Activated naive CD8-positive, alpha-beta T cell (primary cell): Measurements from ENCODE around the gene ZNF568.

ENCODE experiments used
- H3K27ac Mint-ChIP-seq: one replicate; pipeline ENCODE4 v1.8.0; 2021; ENCODE audit warnings: mixed read lengths
- H3K27me3 Mint-ChIP-seq: one replicate; pipeline ENCODE4 v1.8.0; 2021; ENCODE audit warnings: mixed read lengths
- H3K36me3 Mint-ChIP-seq: one replicate; pipeline ENCODE4 v1.8.0; 2021; ENCODE audit warnings: mixed read lengths
- H3K4me1 Mint-ChIP-seq: one replicate; pipeline ENCODE4 v1.8.0; 2021; ENCODE audit warnings: low read depth, mixed read lengths
- H3K4me3 Mint-ChIP-seq: one replicate; pipeline ENCODE4 v1.8.0; 2021; ENCODE audit warnings: mild to moderate bottlenecking, mixed read lengths
- H3K9me3 Mint-ChIP-seq: one replicate; pipeline ENCODE4 v1.8.0; 2021; ENCODE audit warnings: low read depth, mixed read lengths

ZNF568 gene

DNA sequence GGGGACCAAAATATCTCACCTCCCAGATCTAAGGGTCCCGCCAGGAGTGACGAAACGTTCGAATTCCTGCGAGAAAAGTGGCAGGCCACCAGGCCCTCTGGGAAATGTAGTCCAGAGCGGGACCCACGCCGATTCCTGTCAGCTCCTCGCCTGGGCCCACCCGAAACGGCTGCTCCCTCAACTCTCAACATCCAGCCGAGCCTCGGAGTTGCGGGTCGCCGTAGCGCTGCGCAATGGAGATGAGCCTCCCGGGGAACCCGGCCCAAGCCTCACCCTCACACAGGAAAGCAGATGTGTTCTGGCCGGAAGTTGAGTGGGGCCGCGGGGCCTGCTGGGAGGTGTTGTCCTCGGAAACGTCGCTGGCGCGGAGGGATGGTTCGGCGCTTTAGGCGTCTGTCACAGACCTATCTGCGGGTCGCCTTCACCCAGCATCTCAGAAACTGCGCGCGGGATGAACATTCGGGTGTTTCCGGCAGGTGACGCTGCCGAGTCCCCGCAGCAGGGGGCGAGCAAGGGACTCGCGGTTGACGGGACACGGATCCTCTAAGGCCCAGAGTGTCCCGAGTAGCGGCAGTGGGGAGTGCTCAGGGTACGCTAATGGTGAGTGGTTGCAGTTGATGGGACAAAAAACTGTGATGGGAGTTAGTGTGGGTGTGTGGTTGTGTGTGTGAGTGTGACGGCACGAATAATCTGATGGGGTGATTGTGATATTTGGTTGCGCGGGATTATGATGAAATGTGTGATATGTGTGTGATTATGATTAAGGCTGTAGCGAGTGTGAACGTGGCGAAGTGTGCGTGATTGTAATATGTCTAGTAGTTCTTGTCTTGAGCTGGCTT is at the start of gene ZNF568, which contains the start of gene ZNF829:
Gene ZNF568, plus strand, starts transcription at position 341 of the 839 bp plus-strand sequence. CDS start 6,439 bp downstream, outside the sequence.
Gene ZNF829, minus strand, starts transcription at position 300 of the 839 bp plus-strand sequence. CDS start 1,124 bp downstream, outside the sequence.
- peaks cover 19% of the 10 kb centered on the region for H3K9me3 Mint-ChIP-seq
- H3K27me3 Mint-ChIP-seq = no peaks in the 10 kb centered on the region
- peaks cover 37% of the 10 kb centered on the region for H3K4me1 Mint-ChIP-seq
- H3K27ac Mint-ChIP-seq = peak within 1 kb of the TSS; percentile 92
- peak within 1 kb of the TSS; percentile 92 for H3K4me3 Mint-ChIP-seq
- peaks cover 44% of the 10 kb centered on the region for H3K36me3 Mint-ChIP-seq

DNA sequence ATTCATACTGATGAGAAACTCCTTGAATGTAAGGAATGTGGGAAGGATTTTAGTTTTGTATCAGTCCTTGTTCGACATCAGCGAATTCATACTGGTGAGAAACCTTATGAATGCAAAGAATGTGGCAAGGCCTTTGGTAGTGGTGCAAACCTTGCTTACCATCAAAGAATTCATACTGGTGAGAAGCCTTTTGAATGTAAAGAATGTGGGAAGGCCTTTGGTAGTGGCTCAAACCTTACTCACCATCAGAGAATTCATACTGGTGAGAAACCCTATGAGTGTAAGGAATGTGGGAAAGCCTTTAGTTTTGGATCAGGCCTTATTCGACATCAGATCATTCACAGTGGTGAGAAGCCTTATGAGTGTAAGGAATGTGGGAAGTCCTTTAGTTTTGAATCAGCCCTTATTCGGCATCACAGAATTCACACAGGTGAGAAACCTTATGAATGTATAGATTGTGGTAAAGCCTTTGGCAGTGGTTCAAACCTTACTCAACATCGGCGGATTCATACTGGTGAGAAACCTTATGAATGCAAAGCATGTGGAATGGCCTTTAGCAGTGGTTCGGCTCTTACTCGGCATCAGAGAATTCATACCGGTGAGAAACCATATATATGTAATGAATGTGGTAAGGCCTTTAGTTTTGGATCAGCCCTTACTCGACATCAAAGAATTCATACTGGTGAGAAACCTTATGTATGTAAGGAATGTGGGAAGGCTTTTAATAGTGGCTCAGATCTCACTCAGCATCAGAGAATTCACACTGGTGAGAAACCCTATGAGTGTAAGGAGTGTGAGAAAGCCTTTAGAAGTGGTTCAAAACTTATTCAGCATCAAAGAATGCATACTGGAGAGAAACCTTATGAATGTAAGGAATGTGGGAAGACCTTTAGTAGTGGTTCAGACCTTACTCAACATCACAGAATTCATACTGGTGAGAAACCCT is 38.9 kb upstream of the ZNF568 start:
- no peak overlapping the region for H3K27ac Mint-ChIP-seq
- H3K9me3 Mint-ChIP-seq = peaks cover 31% of the 10 kb centered on the region
- H3K4me3 Mint-ChIP-seq = no peak overlapping the region
- no peaks in the 10 kb centered on the region for H3K4me1 Mint-ChIP-seq
- H3K27me3 Mint-ChIP-seq = no peaks in the 10 kb centered on the region
- peaks cover 52% of the 10 kb centered on the region for H3K36me3 Mint-ChIP-seq

DNA sequence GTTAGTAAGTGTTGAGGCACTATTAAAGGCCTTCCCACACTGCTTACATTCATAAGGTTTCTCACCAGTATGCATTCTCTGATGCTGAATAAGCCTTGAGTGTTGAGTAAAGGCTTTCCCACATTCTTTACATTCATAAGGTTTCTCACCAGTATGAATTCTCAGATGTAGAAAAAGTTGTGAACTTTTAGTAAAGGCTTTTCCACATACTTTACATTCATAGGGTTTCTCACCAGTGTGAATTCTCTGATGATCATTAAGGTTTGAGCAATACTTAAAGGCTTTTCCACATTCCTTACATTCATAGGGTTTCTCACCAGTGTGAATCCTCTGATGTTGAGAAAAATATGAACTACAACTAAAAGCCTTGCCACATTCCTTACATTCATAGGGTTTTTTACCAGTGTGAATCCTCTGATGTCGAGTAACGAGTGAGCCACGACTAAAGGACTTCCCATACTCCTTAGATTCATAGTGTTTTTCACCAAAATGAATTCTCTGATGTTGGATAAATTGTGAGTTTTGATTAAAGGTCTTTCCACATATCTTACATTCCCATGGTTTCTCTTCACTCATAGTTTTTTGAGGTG is 24.3 kb upstream of the ZNF568 start:
- Mint-ChIP-seq H3K27me3 (no peaks in the 10 kb centered on the region), H3K27ac (no peak overlapping the region), H3K4me1 (no peaks in the 10 kb centered on the region), H3K9me3 (peaks cover 44% of the 10 kb centered on the region), H3K36me3 (peaks cover 63% of the 10 kb centered on the region), H3K4me3 (no peak overlapping the region)

- Mint-ChIP-seq H3K4me1 (no peaks in the 10 kb centered on the region), H3K4me3 (no peak overlapping the region), H3K27ac (no peak overlapping the region), H3K36me3 (peaks cover 74% of the 10 kb centered on the region), H3K27me3 (no peaks in the 10 kb centered on the region), H3K9me3 (peaks cover 48% of the 10 kb centered on the region)
These were observed 21.2 kb upstream of the ZNF568 start for GRCh38 chr19:36894849-36895383.

- H3K9me3 Mint-ChIP-seq = peaks cover 40% of the 10 kb centered on the region
- peaks cover 71% of the 10 kb centered on the region for H3K36me3 Mint-ChIP-seq
- H3K4me1 Mint-ChIP-seq = no peaks in the 10 kb centered on the region
- no peak overlapping the region for H3K27ac Mint-ChIP-seq
- H3K27me3 Mint-ChIP-seq = no peaks in the 10 kb centered on the region
- no peak overlapping the region for H3K4me3 Mint-ChIP-seq
These were observed 17.7 kb upstream of the ZNF568 start for GRCh38 chr19:36898422-36898821.

GRCh38 chr19:36916991-36917390 is 859 bp downstream of the ZNF568 start:
- peaks cover 19% of the 10 kb centered on the region for H3K9me3 Mint-ChIP-seq
- peak overlapping the region; percentile 92 for H3K4me3 Mint-ChIP-seq
- H3K36me3 Mint-ChIP-seq = peaks cover 44% of the 10 kb centered on the region
- H3K27ac Mint-ChIP-seq = peak overlapping the region; percentile 92
- H3K27me3 Mint-ChIP-seq = no peaks in the 10 kb centered on the region
- peaks cover 37% of the 10 kb centered on the region for H3K4me1 Mint-ChIP-seq

DNA sequence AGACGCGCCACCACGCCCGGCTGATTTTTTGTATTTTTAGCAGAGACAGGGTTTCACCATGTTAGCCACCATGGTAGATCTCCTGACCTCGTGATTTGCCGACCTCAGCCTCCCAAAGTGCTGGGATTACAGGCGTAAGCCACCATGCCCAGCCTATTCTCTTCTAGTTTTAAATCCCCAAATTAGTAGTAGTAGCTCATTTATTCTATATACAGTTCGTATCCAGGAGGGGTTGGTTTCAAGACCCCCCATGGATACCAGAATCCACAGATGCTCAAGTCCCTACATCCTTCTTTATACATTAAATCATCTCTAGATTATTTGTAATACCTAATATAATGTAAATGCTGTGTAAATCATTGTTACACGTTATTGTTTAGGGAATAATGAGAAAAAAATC is 2.0 kb downstream of the ZNF568 start:
- H3K4me1 Mint-ChIP-seq = peaks cover 37% of the 10 kb centered on the region
- H3K36me3 Mint-ChIP-seq = peaks cover 51% of the 10 kb centered on the region
- H3K4me3 Mint-ChIP-seq = peak overlapping the region; percentile 92
- H3K27me3 Mint-ChIP-seq = no peaks in the 10 kb centered on the region
- peaks cover 24% of the 10 kb centered on the region for H3K9me3 Mint-ChIP-seq
- H3K27ac Mint-ChIP-seq = no peak overlapping the region

DNA sequence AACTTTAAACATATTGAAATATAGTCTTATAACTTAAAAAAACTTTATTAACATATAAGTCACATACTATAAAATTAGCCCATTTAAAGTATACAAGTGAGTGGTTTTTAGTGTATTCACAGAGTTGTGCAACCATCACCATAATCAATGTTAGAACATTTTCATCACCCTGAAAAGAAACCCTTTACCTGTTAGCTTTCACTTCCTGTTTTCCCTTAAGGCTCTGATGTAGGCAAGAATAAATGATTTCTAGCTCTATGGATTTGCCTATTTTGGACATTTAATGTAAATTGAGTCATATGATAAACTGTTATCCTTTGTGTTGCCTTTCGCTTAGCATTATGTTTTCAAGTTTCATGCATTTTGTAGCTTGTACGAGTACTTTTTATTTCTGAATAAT is 15.6 kb downstream of the ZNF568 start:
- Mint-ChIP-seq H3K4me3 (no peak overlapping the region), H3K9me3 (peaks cover 6% of the 10 kb centered on the region), H3K4me1 (no peaks in the 10 kb centered on the region), H3K36me3 (peaks cover 67% of the 10 kb centered on the region), H3K27me3 (no peaks in the 10 kb centered on the region), H3K27ac (no peak overlapping the region)

GRCh38 chr19:36939153-36939552 is 23.0 kb downstream of the ZNF568 start:
- no peaks in the 10 kb centered on the region for H3K4me1 Mint-ChIP-seq
- no peak overlapping the region for H3K4me3 Mint-ChIP-seq
- peaks cover 33% of the 10 kb centered on the region for H3K9me3 Mint-ChIP-seq
- H3K36me3 Mint-ChIP-seq = peaks cover 71% of the 10 kb centered on the region
- no peak overlapping the region for H3K27ac Mint-ChIP-seq
- no peaks in the 10 kb centered on the region for H3K27me3 Mint-ChIP-seq

DNA sequence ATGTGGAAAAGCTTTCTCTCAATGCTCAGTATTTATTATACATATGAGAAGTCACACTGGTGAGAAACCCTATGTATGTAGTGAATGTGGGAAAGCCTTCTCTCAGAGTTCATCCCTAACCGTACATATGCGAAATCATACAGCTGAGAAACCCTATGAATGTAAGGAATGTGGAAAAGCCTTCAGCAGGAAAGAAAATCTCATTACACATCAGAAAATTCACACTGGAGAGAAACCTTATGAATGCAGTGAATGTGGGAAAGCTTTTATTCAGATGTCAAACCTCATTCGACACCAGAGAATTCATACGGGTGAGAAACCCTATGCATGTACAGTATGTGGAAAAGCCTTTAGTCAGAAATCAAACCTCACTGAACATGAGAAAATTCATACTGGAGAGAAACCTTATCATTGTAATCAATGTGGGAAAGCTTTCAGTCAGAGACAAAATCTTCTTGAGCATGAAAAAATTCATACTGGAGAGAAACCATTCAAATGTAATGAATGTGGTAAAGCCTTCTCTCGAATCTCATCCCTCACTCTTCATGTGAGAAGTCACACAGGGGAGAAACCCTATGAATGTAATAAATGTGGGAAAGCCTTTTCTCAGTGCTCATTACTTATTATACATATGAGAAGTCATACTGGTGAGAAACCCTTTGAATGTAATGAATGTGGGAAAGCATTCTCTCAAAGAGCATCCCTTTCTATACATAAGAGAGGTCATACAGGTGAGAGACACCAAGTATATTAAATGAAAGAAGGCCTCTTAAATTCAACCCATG is 34.4 kb downstream of the ZNF568 start:
- Mint-ChIP-seq H3K4me3 (no peak overlapping the region), H3K9me3 (peaks cover 35% of the 10 kb centered on the region), H3K36me3 (peaks cover 47% of the 10 kb centered on the region), H3K4me1 (no peaks in the 10 kb centered on the region), H3K27me3 (no peaks in the 10 kb centered on the region), H3K27ac (no peak overlapping the region)

GRCh38 chr19:36962346-36962745 is 46.2 kb downstream of the ZNF568 start:
- Mint-ChIP-seq H3K4me1 (no peaks in the 10 kb centered on the region), H3K4me3 (no peak overlapping the region), H3K27me3 (no peaks in the 10 kb centered on the region), H3K9me3 (peaks cover 20% of the 10 kb centered on the region), H3K36me3 (peaks cover 30% of the 10 kb centered on the region), H3K27ac (no peak overlapping the region)

DNA sequence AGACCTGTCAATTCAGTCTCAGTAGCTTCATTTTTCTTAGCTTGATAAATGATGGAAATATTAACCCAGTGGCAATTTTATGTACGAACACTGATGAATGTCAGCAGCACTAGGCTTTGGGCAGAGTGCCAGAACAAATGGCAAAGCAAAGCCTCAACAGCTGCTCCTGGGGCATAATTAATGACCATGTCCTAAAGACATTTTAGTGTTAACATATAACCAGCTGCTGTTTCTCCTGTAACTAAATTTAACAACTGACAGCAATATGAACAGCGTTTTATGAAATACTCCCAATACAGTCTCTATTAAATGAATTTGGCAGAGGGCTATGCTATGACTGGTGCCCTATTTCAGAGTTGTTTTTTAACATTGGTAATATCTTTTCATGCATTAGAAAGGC is 47.1 kb downstream of the ZNF568 start:
- no peak overlapping the region for H3K27ac Mint-ChIP-seq
- peaks cover 20% of the 10 kb centered on the region for H3K9me3 Mint-ChIP-seq
- no peaks in the 10 kb centered on the region for H3K27me3 Mint-ChIP-seq
- H3K36me3 Mint-ChIP-seq = peaks cover 31% of the 10 kb centered on the region
- no peaks in the 10 kb centered on the region for H3K4me1 Mint-ChIP-seq
- no peak overlapping the region for H3K4me3 Mint-ChIP-seq

DNA sequence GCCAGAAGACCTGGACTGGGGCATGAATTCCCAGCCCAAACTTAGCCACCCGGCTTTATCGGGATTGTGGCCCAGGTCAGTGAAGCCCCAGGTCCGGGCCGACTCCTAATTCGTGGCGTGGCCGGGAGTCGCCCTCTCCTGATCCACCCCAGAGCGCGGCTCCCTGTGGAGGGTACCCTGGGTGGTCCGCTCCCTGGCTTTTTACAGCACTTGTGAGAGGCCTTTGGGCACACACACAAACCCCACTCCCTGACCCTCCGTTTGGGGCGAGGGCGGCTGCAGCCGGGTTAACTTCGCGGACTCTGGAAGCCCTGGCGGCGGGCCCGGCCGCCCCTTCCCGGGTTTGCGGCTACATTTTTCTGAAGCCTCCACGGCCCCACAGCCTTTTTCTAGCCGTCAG is 56.4 kb downstream of the ZNF568 start:
- H3K36me3 Mint-ChIP-seq = peaks cover 22% of the 10 kb centered on the region
- peaks cover 21% of the 10 kb centered on the region for H3K4me1 Mint-ChIP-seq
- H3K4me3 Mint-ChIP-seq = peak overlapping the region; percentile 99
- no peaks in the 10 kb centered on the region for H3K27me3 Mint-ChIP-seq
- H3K9me3 Mint-ChIP-seq = peaks cover 7% of the 10 kb centered on the region
- no peak overlapping the region for H3K27ac Mint-ChIP-seq
